Activated T-cell treated with anti-CD3 and anti-CD28 coated beads, Interleukin-2, amount 50 U/mL, for 72 hours (primary cell): ENCODE results near the gene ZNF263. TPM values are rescaled to one million over a fixed set of nuclear protein-coding genes. Genes with fewer than 3 reads are reported as not detected.
"Not testable (repeated sequence)": the region's sequence is repeated elsewhere in the genome, so short reads cannot be mapped to it uniquely, and the experiment has no call there.

Source experiments
- ATAC-seq, 2 donors: fragments of 150-1000 bp; cut with Tn5 transposase; replicated peaks in 1 of 2; 2 replicates each; pipeline ENCODE4 v1.10.0; 2021; ENCODE audit warnings: moderate library complexity in 2 of 2, mild to moderate bottlenecking in 1 of 2
- DNase-seq, 2 donors: peaks; one replicate each; pipeline ENCODE4 v3.0.0; 2021 to 2022; ENCODE audit warnings: mixed read lengths in 1 of 2
- H3K27ac Mint-ChIP-seq: one replicate; pipeline ENCODE4 v1.8.0; 2022; ENCODE audit warnings: mild to moderate bottlenecking, moderate library complexity, mixed read lengths
- H3K27me3 Mint-ChIP-seq: one replicate; pipeline ENCODE4 v1.8.0; 2022; ENCODE audit warnings: low read depth, mixed read lengths
- H3K36me3 Mint-ChIP-seq, 2 donors: one replicate each; pipeline ENCODE4 v1.8.0; 2022; ENCODE audit warnings: mixed read lengths in 2 of 2, mild to moderate bottlenecking in 1 of 2; ENCODE audit not compliant: insufficient read depth in 2 of 2
- H3K4me1 Mint-ChIP-seq: one replicate; pipeline ENCODE4 v1.8.0; 2022; ENCODE audit warnings: low read depth, mixed read lengths
- H3K4me3 Mint-ChIP-seq, 2 donors: one replicate each; pipeline ENCODE4 v1.8.0; 2022; ENCODE audit warnings: mild to moderate bottlenecking in 2 of 2, mixed read lengths in 2 of 2, moderate library complexity in 2 of 2
- H3K9me3 Mint-ChIP-seq, 2 donors: one replicate each; pipeline ENCODE4 v1.8.0; 2022; ENCODE audit warnings: mixed read lengths in 2 of 2
- total RNA-seq, 2 donors: library from RNA; stranded (reverse); gene quantifications; one replicate each; pipeline ENCODE4 v1.2.3, GENCODE V29; 2022

ZNF263 gene
- total RNA-seq, 2 donors from 2014 or later: 26.0 to 30.7 TPM

DNA sequence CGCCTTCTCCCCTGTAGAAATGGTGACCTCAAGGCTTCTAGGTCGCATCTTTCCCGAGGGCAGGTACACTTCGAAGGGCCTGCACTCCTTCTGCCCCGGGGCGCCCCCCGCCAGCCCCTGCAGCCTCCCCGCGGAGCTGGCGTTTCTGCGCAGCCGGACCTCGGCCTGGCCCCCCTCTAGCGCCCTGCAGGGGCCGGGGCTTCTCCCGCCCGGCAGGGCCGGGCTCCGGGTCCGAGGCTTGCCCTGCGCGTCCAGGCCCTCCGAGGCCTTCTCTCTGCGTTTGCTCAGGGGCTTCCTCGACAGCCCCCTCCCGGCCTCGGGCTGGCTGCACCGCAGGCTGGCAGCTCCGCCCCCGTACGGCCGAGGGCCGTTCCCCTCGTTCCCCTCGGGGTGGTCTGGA is 29.0 kb upstream of the ZNF263 start:
- Mint-ChIP-seq H3K36me3 (no peaks in the 10 kb centered on the region), H3K4me1 (no peaks in the 10 kb centered on the region), H3K9me3 (no peaks in the 10 kb centered on the region), H3K4me3 (no peak overlapping the region), H3K27me3 (no peaks in the 10 kb centered on the region), H3K27ac (no peak overlapping the region)
- ATAC-seq: no peak
- DNase-seq: no peak

DNA sequence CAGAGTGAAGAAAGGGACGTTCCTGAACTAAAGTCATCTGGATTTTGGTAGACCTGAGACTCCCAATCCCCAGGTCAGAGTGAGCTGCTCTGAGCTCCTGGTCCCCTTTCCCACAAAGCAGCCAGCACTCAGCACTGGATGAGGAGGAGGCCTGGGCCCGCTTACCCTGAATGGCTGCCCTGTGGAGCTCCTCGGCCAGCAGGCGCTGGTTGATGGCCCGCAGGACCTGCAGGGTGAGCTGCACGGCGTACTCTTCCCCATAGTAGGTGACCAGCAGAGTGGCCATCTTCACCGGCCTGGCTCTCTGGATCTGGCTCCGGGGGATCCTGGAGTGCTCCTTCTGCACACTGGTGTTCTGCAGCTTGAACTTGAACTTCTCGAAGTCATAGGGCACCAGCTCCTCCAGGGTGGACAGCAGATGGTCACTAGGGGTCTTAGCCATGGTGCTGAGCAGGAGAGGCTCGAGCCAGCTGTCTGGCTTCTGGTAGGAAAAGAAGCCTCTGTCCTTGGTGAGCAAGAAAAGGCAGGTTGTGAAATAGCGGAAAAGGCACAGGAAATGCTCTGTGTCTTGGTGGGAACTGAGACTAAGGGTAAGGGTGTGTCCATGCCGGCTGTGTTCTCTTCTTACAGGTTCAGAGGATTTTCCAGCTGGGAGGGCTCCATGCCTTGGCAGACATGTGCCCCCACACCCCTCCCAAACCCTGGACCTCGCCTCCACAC is 27.0 kb upstream of the ZNF263 start, which contains the start of gene MEFV:
MEFV (minus strand) TSS at position 488 of the 720 bp plus-strand sequence; CDS start at position 442, 46 bp downstream.
- Mint-ChIP-seq H3K36me3 (no peaks in the 10 kb centered on the region), H3K27me3 (no peaks in the 10 kb centered on the region), H3K4me3 (no peak within 1 kb of the TSS), H3K4me1 (no peaks in the 10 kb centered on the region), H3K9me3 (no peaks in the 10 kb centered on the region), H3K27ac (no peak within 1 kb of the TSS)
- DNase-seq (no peak), ATAC-seq (no peak)

DNA sequence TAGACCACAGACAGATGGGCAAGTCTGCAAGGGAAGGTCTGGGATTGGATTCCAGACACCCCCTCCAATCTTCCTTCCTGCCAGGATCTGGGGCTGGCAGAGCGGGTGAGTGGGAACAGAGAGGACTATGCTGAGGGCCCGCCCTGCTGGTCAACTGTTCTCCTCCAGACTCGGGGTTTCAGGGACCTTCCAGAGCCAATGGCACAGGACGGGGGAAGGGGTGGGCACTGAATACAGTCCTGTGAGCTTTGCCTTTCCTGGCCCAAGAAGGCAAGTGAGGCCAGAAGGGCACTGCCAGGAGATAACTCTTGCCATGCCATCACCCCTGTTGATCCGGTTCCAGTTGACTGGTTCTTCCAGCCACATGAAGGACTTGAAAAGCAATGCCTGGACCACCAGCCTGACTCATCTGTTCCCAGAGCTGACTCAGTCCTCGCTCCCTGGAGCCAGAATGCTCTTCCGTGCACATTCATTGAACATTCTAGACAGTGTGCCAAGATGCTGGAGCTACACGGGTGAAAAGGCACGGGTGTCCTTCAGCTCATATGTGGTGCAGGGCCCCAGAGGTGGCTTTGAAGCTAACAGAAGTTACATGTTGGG is 26.3 kb upstream of the ZNF263 start:
- H3K27me3 Mint-ChIP-seq: no peaks in the 10 kb centered on the region
- H3K4me1 Mint-ChIP-seq: peaks cover 4% of the 10 kb centered on the region
- no peak overlapping the region for H3K27ac Mint-ChIP-seq
- no peak overlapping the region for H3K4me3 Mint-ChIP-seq
- no peaks in the 10 kb centered on the region for H3K36me3 Mint-ChIP-seq
- no peaks in the 10 kb centered on the region for H3K9me3 Mint-ChIP-seq
- ATAC-seq: no peak
- DNase-seq: no peak

DNA sequence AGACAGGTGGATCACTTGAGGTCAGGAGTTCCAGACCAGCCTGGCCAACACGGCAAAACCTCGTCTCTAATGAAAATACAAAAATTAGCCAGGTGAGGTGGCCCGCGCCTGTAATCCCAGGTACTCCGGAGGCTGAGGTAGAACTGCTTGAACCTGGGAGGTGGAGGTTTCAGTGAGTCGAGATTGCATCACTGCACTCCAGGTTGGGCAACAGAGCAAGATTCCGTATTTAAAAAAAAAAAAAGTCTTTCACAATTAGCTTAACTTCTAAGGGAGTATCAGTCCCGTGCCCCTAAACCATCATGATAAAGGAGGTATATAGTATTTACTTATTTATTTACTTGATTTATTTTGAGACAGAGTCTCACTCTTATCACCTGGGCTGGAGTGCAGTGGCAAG is 23.5 kb upstream of the ZNF263 start:
- Mint-ChIP-seq H3K4me3 (no peak overlapping the region), H3K36me3 (no peaks in the 10 kb centered on the region), H3K27ac (no peak overlapping the region), H3K9me3 (peaks cover 0 to 2% of the 10 kb centered on the region in 2 donors), H3K4me1 (peaks cover 24% of the 10 kb centered on the region), H3K27me3 (no peaks in the 10 kb centered on the region)
- no peak for ATAC-seq
- DNase-seq: no peak

DNA sequence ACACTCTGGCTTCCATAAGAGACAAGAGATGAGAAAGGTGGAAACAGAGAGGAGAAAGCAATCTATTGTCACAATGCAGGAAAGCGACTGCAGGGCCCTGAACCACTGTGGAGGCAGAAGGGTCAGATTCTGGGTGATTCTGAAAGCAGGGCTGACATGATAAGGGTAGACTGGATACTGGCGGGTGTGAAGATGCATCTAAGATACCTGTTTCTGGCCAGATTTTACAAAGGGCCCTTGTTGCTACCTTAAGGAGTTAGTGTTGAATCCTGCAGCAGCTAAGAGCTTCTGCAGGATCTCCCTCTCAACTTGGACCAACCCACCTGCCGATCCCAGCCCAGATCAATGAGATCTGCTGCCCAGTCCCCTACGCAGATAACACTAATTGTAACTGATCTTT is 20.8 kb upstream of the ZNF263 start:
- H3K9me3 Mint-ChIP-seq: peaks cover 0 to 2% of the 10 kb centered on the region in 2 donors
- no peaks in the 10 kb centered on the region for H3K27me3 Mint-ChIP-seq
- DNase-seq (no peak), ATAC-seq (no peak)
- peaks cover 24% of the 10 kb centered on the region for H3K4me1 Mint-ChIP-seq
- peaks cover 0 to 3% of the 10 kb centered on the region in 2 donors for H3K36me3 Mint-ChIP-seq
- peak overlapping the region; percentile 90 to 95 for H3K4me3 Mint-ChIP-seq
- H3K27ac Mint-ChIP-seq: peak overlapping the region; percentile 32

DNA sequence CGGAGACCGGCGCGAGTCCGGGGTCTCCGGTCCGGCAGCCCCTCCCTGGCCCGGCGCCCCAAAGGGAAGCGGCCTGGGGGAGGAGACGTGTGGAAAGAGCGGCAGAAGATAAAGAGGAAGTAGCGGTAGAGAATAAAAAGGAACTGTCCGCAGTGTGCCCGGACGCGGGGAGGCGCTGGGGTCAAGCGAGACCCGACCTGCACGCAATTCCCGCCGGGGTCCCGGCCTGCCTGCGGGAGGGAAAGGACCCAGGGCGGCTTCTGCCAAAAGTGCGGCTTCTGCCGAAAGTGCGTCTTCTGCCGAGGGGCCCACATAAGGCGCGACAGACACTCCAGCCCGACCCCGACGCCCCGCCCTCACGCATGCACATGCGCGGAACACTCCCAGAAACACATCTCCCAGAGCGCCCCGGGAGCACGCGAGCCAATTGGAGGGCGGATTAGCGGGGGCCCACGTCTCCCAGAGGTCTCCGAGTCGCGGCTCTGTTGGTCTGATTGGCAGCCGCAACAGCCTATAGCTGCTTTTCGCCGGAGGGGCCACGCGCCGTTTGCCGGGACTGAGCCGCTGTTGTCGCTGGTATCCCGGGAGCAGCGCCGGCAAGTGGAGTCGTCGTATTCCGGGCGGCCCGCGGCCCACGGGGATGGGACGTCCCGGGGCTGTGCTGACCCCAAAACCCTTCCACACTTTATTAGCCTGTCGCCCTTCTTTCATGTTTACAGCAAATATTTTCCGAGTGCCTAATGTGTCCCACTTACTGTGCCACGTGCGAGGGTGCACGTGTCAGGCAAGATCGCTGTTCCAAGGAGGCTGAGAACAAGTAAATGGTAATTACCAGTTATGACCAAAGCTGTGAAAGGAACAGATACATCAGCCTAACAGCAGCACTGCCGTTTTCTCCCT is 18.9 kb upstream of the ZNF263 start:
- Mint-ChIP-seq H3K9me3 (peaks cover 0 to 2% of the 10 kb centered on the region in 2 donors), H3K4me3 (peak overlapping the region; percentile 90 to 95), H3K36me3 (peaks cover 2 to 9% of the 10 kb centered on the region in 2 donors), H3K4me1 (peaks cover 24% of the 10 kb centered on the region), H3K27me3 (no peaks in the 10 kb centered on the region), H3K27ac (peak overlapping the region; percentile 95)
- peak; percentile 98 to 99 for DNase-seq
- peak; percentile 88 to 90 for ATAC-seq

DNA sequence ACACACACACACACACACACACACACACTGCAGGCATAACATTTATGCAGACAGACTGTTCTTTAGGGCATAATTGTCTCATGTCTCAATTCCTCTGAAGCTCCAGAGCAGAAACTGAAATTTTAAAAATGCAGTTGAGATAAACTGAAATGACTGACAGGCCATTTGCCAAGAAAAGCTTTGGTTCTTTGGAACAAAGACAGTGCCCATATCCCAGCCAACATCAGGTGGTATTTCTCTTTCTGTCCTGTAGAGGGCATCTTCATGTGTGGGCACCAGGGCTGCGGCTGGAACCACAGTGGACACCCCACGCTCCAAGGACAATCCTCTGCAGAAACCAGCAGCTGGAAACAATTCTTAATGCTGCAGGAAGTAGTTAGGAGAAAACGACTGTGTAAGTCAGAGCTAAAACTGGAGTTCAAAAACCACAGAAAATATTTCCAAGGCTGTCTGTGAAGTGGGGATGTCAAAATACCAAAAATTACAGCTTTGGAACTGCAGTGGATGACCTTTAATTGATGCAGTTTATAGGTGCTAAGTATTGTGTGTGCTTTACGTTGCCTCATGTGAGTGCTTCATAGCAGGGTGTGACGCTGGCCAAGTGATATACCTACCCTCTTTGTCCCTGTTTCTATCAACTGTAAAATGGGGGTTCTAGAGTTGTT is 16.3 kb upstream of the ZNF263 start:
- ATAC-seq (no peak), DNase-seq (peak in 1 of 2 donors; percentile 23)
- peak overlapping the region in 1 of 2 donors; percentile 49 for H3K4me3 Mint-ChIP-seq
- no peaks in the 10 kb centered on the region for H3K27me3 Mint-ChIP-seq
- H3K9me3 Mint-ChIP-seq: peaks cover 0 to 2% of the 10 kb centered on the region in 2 donors
- no peak overlapping the region for H3K27ac Mint-ChIP-seq
- peaks cover 19% of the 10 kb centered on the region for H3K4me1 Mint-ChIP-seq
- peaks cover 2 to 9% of the 10 kb centered on the region in 2 donors for H3K36me3 Mint-ChIP-seq

DNA sequence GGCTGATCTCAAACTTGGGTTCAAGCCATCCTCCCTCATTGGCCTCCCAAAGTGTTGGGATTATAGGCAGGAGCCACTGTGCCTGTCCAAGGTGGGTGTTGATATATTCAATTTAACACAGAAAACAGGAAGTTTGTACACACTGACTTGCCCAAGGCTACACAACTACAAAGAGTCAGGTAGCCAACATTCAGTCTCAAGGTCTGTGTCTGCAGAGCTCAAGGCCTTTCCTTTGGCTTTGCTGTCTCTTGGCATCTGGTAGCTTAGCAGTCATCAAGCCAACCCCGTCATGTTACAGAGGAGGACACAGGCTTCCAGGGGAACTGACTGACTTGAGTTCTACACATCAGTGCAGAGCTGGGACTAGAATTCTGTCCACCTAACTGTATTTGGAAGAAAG is 15.0 kb upstream of the ZNF263 start:
- Mint-ChIP-seq H3K4me1 (peaks cover 7% of the 10 kb centered on the region), H3K27me3 (no peaks in the 10 kb centered on the region), H3K36me3 (peaks cover 2 to 9% of the 10 kb centered on the region in 2 donors), H3K27ac (no peak overlapping the region), H3K4me3 (no peak overlapping the region), H3K9me3 (peaks cover 0 to 2% of the 10 kb centered on the region in 2 donors)
- no peak for ATAC-seq
- no peak for DNase-seq

DNA sequence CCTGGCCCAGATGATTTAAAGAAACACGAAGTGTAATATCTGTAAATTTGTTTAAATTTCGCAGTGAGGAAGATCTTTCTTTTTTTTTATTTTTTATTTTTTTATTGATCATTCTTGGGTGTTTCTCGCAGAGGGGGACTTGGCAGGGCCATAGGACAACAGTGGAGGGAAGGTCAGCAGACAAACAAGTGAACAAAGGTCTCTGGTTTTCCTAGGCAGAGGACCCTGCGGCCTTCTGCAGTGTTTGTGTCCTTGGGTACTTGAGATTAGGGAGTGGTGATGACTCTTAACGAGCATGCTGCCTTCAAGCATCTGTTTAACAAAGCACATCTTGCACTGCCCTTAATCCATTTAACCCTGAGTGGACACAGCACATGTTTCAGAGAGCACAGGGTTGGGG is 12.6 kb upstream of the ZNF263 start:
- not testable (repeated sequence) for H3K36me3 Mint-ChIP-seq, DNase-seq, H3K27ac Mint-ChIP-seq, H3K9me3 Mint-ChIP-seq, H3K27me3 Mint-ChIP-seq, H3K4me3 Mint-ChIP-seq, ATAC-seq, H3K4me1 Mint-ChIP-seq

DNA sequence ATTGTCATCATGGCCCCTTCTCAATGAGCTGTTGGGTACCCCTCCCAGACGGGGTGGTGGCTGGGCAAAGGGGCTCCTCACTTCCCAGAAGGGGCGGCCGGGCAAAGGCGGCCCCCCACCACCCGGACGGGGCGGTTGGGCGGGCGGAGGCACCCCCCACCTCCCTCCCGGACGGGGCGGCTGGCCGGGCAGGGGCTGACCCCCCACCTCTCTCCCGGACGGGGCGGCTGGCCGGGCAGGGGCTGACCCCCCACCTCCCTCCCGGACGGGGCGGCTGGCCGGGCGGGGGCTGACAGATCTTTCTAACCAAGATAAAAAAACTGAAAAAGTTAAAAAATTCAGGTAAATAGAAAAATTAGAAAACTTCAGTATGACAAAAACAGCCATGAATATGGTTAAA is 12.0 kb upstream of the ZNF263 start:
- not testable (repeated sequence) for H3K36me3 Mint-ChIP-seq, H3K27me3 Mint-ChIP-seq, H3K27ac Mint-ChIP-seq, H3K4me3 Mint-ChIP-seq, H3K9me3 Mint-ChIP-seq, DNase-seq, H3K4me1 Mint-ChIP-seq, ATAC-seq

DNA sequence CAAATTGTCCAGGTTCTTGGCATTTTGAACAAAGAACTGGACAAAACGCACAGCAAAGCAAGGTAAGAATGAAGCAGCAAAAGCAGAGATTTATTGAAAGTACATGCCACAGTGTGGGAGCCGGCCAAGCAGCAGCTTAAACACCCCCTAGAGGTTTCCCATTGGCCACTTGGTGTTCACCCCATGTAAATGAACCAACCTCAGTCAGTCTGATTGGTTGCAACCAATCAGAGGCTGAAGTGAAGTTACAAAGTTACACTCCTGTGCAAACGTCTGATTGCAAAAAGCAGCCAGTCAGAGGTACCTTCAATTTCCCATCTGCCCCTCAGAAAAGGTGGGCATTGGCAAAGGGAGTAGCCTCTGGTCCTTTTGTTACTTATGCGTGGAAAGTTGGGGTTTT is 8.8 kb upstream of the ZNF263 start:
- no peak for ATAC-seq
- H3K9me3 Mint-ChIP-seq: peaks cover 2 to 4% of the 10 kb centered on the region in 2 donors
- no peak overlapping the region for H3K27ac Mint-ChIP-seq
- peaks cover 0 to 2% of the 10 kb centered on the region in 2 donors for H3K36me3 Mint-ChIP-seq
- DNase-seq: no peak
- peaks cover 19% of the 10 kb centered on the region for H3K27me3 Mint-ChIP-seq
- no peaks in the 10 kb centered on the region for H3K4me1 Mint-ChIP-seq
- no peak overlapping the region for H3K4me3 Mint-ChIP-seq

DNA sequence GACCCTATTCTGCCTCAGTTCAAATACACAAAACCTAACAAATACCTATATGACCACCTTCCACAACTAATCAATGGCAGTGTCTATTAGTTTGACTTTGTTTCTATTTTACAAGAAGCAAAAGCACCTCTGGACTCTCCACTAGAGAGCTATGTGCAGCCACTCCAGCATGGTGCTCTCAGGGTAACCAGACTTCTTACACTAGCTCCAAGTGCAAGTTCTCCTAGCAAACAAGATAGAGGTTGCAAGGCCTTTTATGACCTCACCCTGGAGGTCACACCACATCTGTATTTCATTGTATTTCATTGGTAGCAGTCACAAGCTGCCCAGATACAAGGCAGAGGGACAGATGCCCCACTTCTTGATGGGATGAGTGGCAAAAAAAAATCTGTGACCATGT is 8.3 kb upstream of the ZNF263 start:
- Mint-ChIP-seq H3K9me3 (peaks cover 2 to 4% of the 10 kb centered on the region in 2 donors), H3K4me1 (no peaks in the 10 kb centered on the region), H3K4me3 (no peak overlapping the region), H3K27me3 (peaks cover 19% of the 10 kb centered on the region), H3K27ac (no peak overlapping the region), H3K36me3 (peaks cover 0 to 2% of the 10 kb centered on the region in 2 donors)
- ATAC-seq (no peak), DNase-seq (no peak)
